Coronary artery (tissue), 2 donors: ENCODE data around the gene CDK11B.
"Not testable (repeated sequence)": the region's sequence is repeated elsewhere in the genome, so short reads cannot be mapped to it uniquely, and the experiment has no call there.

Source experiments
- DNase-seq: peaks from one replicate; pipeline ENCODE4 v3.0.0-alpha.2; 2017; ENCODE audit warnings: low spot score
- H3K27ac ChIP-seq, 2 donors: fragments of 200-600 bp; sonication (generic); one replicate each; pipeline ENCODE4 v1.5.1; 2016 to 2019
- H3K4me3 ChIP-seq: fragments of 200-600 bp; sonication (generic); 2 replicates; pipeline ENCODE4 v1.5.1; 2016; ENCODE audit warnings: mild to moderate bottlenecking, moderate library complexity
- TF ChIP-seq, protein P1 (sequence below): fragments of 200-600 bp; sonication (generic); IDR thresholded peaks from one replicate; pipeline ENCODE4 v1.5.1; 2019; ENCODE audit warnings: antibody characterized with exemption

CDK11B gene

DNA sequence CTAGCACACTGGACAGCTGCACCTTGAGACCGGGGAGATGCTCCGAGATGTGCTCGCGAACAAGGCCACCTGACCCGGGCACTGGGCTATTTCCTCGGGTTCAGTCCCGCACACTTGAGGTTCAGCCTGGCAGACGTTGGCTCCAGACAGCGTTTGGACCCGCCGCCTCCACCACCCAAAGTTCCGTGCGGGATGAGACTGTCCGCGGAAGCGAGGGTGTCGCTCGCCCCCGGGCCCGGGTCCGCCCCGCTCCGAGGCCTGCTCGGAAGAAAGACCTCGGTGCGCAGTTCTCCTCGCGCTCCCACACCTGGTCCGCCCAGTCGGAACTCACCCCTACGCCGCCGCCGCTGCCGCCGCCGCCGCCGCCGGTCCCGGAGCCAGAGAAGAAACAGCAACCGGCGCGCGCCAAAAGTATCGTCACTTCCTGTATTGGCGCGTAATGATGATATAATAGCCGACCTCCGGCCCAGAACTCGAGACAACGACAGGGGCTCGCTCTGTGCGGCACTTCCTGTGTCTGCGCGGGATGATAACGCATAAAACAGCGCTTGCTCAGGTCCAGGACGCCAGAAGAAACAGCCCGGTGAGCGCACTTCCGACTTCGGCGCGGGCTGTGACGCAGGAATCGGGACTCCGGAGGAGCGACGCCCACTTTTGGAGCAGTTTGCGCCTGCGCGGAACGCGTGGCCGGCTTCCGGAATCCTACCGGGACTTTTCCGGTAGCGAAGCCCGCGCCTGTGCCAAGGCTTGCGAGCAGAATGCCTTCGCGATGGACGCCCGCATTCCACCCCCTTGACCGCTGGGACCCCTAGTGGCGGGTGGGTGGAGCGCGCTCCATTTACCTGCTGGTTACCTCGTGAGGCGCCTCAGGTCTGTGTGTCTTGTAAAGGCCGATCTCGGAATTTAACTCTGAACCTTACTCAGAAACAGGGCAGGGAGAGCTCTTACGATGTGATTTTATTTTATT, at the start of gene CDK11B:
Gene CDK11B (minus strand): TSS at position 422 of the 967 bp plus-strand sequence. CDS start 1,519 bp downstream, outside the sequence.
- DNase-seq: peak; percentile 95

DNA sequence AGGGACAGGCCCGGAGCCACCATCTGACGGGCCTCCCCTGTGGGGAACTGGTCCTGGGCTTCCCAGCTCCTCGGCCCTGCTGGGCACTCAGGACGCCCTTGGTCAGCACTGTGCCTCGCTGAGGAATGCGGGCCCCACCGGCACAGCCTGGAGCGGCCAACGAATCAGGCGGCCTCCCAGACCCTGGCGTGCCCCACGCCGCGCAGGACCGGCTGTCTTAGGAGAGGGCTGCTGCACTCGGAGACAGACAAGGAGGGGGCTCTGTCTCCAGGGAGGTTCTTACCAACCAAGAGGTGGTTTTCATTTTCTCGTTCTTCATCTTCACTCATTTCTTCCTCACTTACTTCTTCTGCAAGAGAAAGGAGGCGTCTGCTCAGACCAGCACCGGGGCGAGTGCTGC, 49.1 kb upstream of the CDK11B start:
- DNase-seq, H3K27ac ChIP-seq, H3K4me3 ChIP-seq: not testable (repeated sequence)

More for the DNA sequence above, at the start of gene CDK11B:
- Histone ChIP-seq H3K4me3 (peak within 1 kb of the TSS; percentile 75), H3K27ac (peak within 1 kb of the TSS; percentile 88 to 99)

DNA sequence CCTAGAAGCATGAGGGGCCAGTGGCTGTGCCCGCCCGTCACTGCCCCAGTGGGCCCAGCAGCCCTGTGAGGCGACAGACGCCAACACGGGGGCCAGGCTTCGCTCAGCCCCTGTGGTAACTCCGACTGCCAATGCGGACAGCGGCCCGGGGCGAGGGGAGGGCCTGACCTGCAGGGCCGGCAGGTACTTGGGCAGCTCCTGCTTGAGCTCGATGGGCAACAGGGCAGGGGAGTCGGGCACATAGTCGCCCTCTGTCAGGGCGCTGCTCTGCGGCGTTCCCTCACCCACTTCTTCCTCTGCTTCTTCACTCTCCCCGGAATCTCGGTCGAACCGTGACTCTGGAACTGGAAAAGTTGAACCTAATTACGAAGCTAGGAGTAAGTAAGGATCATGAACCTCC, 48.4 kb upstream of the CDK11B start:
- peak; percentile 29 for DNase-seq
- not testable (repeated sequence) for H3K4me3 ChIP-seq, H3K27ac ChIP-seq

DNA sequence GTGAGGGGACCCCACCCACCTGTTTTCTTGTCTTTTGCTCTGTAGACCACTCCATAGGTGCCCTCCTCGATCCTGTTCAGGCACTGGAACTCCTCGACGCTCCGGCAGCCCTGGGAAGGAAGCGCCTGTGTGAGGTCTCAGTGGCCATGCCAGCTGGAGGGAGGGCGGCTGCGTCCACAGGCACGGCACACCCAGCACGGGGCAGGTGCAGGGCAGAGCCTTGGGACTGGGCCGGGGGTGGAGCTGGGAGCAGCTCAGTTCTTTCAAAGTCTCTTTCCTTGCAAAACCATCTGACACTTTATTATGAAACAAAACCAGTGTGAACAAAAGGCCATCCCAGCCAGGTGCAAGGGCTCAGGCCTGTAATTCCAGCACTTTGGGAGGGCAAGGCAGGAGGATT, 46.8 kb upstream of the CDK11B start:
- not testable (repeated sequence) for H3K4me3 ChIP-seq, H3K27ac ChIP-seq
- peak; percentile 12 for DNase-seq

DNA sequence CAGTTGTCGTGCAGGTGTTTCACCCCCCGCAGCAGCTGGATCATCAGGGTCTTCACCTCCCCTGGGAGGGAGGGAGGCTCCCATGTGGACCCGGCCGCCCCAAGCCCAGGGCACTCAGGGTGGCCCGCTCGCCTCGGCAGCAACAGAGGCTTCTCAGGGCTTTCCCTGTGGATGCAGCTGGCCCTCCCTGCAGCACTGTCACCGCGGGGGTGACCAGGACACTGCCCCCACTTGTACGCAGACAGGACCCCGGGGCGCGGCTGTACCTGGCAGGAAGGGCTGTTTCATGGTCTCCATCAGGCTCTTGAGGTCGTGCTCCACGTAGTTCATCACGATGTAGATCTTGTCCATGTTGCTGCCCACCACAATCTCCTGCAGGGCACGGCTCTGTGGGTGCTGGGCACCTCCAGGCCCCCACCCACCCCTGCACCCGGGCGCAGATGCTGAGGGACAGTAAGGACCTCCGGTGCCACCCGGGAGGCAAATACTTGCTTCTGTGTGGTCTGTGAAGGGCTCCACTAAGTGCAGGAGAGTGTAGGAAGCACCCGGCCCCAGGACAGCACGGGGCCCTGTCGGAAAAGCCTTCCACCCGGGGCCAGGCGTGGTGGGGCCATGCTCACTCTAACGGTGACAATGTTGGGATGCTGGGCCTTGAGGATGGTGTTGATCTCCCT, 45.6 kb upstream of the CDK11B start:
- not testable (repeated sequence) for H3K4me3 ChIP-seq, H3K27ac ChIP-seq
- peak; percentile 16 for DNase-seq

DNA sequence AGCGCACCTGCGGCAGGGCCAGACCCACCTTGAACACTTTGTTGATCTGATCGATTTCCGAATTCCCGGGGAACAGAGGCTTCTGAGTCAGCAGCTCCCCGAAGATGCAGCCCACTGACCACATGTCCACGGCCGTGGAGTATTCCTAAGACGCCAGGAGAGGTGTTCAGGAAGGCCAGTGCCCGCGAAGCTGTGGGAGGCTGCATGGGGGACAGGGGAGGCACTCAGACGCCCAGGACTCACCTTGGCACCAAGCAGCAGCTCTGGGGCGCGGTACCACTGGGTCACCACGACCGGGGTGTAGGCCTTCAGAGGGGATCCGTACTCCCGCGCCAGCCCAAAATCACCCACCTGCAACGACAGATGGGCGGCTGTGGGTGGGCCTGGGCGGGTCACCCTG, 45.0 kb upstream of the CDK11B start:
- TF ChIP-seq, protein P1, sequence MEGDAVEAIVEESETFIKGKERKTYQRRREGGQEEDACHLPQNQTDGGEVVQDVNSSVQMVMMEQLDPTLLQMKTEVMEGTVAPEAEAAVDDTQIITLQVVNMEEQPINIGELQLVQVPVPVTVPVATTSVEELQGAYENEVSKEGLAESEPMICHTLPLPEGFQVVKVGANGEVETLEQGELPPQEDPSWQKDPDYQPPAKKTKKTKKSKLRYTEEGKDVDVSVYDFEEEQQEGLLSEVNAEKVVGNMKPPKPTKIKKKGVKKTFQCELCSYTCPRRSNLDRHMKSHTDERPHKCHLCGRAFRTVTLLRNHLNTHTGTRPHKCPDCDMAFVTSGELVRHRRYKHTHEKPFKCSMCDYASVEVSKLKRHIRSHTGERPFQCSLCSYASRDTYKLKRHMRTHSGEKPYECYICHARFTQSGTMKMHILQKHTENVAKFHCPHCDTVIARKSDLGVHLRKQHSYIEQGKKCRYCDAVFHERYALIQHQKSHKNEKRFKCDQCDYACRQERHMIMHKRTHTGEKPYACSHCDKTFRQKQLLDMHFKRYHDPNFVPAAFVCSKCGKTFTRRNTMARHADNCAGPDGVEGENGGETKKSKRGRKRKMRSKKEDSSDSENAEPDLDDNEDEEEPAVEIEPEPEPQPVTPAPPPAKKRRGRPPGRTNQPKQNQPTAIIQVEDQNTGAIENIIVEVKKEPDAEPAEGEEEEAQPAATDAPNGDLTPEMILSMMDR: no peak
- no peak overlapping the region for H3K27ac ChIP-seq
- no peak overlapping the region for H3K4me3 ChIP-seq
- peak; percentile 60 for DNase-seq

DNA sequence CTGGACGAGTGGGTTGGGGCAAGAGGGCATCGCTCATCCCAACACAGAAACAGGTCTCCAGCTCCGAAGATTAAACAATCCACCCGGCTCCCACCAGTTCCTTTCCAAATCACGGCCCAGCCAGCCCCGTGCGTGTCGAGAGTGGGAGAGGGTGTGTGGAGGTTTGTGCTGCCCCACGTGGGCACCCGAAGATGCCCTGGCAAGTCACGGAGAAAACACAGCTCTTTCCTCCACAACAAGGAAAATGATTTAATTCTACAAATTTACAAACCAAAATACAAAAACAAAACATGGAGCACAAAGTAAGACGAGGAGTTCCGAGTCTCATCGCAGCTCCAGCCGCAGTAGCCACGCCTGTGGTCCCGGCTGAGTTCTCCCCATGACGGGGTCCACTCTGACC, 43.7 kb upstream of the CDK11B start:
- H3K4me3 ChIP-seq, DNase-seq: not testable (repeated sequence)

DNA sequence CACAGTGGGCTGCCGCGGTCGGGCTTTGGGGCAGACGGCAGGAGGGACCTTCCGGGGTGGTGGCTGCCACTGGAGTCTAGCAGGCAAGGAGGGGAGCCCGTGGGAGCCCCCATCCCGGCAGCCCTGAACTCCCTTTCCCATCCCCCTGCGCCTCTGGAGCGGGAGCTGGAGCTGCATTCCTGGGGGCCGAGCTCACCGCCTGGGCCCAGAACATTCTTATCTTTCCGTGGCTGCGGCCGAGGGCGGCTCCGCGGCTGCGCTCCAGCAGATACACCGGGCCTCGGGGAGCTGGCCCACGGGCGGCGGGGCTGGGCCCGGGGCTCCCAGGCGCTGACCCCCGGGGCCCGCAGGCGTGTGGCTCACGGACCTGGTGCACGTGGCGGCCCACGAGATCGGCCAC, 41.8 kb upstream of the CDK11B start:
- DNase-seq, H3K27ac ChIP-seq, H3K4me3 ChIP-seq: not testable (repeated sequence)

More for the DNA sequence above, 43.7 kb upstream of the CDK11B start:
- not testable (repeated sequence) for H3K27ac ChIP-seq

DNA sequence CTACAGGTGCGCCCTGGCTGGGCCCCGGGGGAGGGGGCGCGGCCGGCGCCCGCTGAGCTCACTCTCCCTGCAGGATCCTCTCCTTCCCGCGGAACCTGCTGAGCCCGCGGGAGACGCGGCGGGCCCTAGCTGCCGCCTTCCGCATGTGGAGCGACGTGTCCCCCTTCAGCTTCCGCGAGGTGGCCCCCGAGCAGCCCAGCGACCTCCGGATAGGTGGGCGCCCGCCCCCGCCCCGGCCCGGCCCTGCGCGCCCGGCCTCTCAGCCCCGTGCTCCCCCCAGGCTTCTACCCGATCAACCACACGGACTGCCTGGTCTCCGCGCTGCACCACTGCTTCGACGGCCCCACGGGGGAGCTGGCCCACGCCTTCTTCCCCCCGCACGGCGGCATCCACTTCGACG, 41.3 kb upstream of the CDK11B start:
- not testable (repeated sequence) for DNase-seq, H3K27ac ChIP-seq, H3K4me3 ChIP-seq

DNA sequence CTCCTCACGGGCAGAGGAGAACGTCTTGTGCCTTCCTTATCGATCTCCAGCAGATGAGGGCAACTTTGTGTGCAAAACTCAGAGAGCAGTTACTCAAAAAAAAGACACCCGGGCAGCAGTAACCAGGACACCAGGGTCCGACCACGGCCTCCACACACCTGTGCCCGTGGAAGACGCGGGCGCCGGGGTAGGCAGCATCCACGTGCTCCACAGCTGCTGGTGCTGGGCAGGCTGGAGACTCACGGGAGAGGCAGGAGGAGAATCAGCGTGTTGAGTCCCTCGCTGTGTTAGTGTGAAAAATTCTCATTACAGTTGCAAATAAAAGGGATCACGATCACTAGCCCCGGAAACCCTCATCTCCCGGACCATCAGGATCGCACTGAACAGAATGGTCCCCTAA, 40.3 kb upstream of the CDK11B start:
- not testable (repeated sequence) for H3K27ac ChIP-seq, H3K4me3 ChIP-seq, DNase-seq

DNA sequence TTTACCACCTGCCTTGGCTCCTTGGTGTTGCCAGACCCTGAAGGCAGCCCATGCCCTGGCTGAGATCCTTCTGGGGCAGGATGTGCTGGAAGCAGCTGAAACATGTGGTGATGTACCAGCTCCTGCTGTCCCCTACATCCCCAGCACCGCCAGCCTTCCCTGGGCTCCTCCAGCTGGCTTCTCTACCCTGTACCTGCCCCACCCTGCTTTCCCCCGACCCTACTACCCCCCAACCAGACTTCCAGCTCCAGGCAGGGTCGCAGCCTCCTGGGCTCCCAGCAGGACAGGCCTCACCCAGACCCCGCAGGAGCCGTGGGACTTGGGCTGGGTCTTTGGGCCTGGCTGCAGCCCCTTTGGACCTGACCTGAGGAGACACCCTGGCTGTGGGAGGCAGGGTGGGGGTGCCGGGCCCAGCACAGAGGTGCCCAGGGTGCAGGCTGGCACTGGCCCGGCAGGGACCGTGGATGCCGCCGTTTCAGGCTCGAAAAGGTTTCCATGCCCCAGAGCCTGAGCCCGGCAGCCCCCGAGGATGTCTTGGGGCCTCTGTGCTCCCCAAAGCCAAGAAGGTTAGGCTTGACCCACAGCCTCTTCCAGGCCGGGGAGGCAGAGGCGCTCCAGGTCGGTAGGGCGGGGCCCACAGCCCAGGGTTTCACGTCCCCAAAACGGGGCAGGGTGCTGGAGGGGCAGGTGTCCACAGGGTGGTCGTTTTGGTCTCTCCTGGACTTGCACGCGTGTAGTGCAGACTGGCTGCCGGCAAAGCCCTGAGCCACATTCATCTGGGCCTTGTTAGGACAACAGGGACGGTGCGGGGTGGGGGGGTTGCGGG, 38.8 kb upstream of the CDK11B start:
- H3K4me3 ChIP-seq, H3K27ac ChIP-seq, DNase-seq: not testable (repeated sequence)

DNA sequence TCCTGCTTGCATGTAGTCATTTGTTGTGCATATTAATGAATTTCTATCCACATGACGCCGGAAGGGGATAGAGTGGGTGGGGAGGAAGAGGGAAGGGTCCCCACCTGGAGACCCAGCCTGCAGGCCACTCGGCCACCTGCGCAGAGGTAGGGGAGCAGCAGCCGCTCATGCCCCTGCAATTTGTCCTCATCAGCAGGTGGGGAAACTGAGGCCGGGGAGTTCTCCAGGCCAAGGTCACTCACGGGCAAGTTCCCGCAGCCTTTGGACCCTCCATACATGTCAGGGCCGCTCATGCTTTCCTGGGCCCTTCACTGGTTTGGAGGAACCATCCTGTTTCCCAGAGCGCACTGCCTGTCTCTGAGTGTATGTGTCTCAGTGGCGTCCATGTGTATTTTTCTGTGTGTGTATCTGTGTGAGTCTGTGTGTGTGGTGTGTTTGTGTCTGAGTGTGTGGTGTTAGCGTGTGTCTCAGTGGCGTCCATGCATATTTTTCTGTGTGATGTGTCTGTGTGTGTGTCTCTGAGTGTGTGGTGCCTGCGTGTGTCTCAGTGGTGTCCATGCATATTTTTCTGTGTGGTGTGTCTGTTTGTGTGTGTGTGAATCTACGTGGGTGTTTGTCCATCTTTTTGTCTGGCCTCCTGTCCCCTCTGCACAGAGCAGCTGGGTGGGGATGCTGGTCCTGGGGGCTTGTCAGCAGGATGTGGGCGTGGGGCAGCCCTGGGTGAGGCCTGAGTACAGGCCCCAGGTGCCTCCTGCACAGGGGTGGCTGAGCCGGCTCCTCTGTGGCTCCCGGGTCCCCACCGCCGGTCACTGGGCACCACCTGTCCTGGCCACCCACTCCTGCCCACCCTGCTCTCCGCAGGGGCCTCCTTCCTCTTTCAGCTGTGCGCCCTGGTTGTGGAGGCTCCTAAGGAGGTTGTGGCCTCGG, 37.9 kb upstream of the CDK11B start:
- H3K27ac ChIP-seq, H3K4me3 ChIP-seq, DNase-seq: not testable (repeated sequence)

DNA sequence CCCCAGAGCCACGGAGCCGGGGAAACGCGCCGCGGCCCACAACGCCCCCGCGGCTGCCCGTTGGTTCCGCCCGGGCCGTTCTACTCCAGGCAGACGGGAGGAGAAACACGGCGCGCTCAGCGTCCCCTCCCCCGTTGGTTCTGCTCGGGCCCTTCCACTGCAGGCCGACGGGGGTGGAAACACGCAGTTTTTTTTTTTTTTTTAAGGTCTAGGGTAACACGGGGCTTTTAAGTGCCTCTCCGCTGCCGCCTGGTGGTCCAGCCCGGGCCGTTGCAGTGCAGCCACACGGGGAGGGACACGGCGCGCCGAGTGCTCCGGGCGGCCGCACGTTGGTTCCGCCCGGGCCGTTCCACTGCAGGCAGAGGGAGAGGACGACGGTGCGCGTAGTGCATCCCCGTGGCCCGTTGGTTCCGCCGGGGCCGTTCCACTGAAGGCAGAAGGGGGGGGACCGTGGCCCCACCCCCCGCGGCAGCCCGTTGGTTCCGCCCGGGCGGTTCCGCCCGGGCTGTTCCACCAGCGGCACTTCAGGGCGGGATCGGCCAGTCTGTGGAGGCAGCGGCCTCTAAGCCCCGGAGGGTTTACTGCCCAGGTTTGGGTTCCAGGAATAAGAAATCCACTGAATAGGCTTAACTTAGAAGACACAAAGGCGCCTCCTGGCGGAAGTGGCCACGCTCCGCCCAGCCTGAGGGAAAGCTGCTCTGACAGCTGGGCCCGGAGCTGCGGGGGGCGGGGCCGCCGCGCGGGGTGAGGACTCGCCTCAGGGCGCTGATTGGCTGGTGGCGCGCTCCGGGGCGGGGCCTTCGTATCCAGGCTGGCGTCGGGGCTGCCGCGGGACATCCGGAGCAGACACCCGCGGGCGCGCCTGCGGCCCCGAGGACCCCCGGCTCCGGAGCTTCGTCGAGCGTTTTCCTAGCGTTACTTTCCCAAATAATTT, 34.2 kb upstream of the CDK11B start, which contains the start of gene SLC35E2B:
Gene SLC35E2B (minus strand): TSS at position 82 of the 934 bp plus-strand sequence. CDS start 16,096 bp downstream, outside the sequence.
- peak within 1 kb of the TSS; percentile 82 to 86 for H3K27ac ChIP-seq
- DNase-seq: peak; percentile 89
- H3K4me3 ChIP-seq: peak within 1 kb of the TSS; percentile 72

DNA sequence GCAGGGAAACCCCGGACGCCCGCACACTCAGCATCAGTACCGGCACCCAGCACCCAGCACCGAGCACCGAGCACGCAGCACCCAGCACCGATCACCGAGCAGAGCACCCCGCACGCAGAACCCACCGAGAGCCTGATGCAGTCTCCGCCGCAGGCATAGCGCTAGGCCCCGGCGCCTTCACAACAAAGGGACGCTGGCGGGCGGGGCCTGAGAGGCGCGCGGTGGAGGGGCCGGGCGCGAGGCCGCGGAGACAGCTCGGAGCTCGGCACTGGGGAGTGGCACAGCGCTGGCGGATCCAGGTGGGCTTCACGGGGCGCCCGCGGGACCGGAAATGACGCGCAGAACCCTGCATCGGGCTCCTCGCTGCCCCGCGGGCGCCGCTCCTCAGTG, 33.5 kb upstream of the CDK11B start:
- not testable (repeated sequence) for DNase-seq
- peak overlapping the region; percentile 72 for H3K4me3 ChIP-seq
- peak overlapping the region; percentile 82 to 86 for H3K27ac ChIP-seq

DNA sequence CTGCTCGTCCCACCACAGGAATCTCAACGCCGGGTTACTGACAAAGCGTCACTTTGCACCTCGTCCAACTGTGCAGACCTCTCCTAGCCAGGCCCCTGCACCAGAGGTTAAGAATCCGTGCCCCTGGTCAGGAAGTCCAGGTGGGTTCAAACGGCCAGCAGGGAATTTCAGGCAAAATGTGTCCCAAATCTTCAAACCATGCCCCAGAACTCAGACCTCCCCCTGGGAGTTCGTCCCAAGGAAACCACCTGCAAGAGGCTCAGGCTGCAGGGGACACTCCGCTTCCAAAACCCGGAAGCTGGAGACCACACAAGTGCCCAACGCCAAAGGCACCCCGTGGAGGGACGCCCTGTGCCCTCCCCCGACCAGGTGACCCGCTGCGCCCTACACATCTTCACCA, 32.6 kb upstream of the CDK11B start:
- H3K27ac ChIP-seq, DNase-seq: not testable (repeated sequence)
- H3K4me3 ChIP-seq: peak overlapping the region; percentile 54
